MM.1S (cell line): ENCODE data around the gene CYTH1.

Source experiments
- EZH2phosphoT487 ChIP-seq: fragments of 300-600 bp; sonication (generic); IDR thresholded peaks from 2 replicates; pipeline ENCODE4 v1.6.1; 2018; ENCODE audit warnings: antibody characterized with exemption, low read length
- TF ChIP-seq, protein P1 (sequence below): fragments of 300-600 bp; sonication (generic); IDR thresholded peaks from 2 replicates; pipeline ENCODE4 v1.5.1; 2016; ENCODE audit warnings: antibody characterized with exemption, low read length, mixed read lengths

DNA sequence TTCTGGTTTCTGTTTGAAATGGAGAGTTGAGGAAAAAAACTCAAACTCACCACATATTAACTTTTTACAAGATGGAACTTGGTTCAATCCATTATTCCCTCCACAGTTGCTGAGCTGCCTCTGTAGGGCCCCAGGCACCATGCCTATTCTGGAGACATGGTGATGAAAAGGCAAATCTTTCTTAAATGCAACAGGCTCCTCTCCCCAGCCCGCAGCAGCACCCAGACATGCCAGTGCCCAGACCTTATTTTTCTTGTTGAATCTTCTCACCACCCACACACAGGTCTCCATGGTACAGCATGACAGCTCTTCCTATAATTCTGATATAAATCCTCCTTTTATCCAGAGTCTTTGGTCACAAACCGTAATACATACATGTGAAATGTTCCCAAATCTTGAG is 7.6 kb downstream of the CYTH1 start:
- TF ChIP-seq, protein P1, sequence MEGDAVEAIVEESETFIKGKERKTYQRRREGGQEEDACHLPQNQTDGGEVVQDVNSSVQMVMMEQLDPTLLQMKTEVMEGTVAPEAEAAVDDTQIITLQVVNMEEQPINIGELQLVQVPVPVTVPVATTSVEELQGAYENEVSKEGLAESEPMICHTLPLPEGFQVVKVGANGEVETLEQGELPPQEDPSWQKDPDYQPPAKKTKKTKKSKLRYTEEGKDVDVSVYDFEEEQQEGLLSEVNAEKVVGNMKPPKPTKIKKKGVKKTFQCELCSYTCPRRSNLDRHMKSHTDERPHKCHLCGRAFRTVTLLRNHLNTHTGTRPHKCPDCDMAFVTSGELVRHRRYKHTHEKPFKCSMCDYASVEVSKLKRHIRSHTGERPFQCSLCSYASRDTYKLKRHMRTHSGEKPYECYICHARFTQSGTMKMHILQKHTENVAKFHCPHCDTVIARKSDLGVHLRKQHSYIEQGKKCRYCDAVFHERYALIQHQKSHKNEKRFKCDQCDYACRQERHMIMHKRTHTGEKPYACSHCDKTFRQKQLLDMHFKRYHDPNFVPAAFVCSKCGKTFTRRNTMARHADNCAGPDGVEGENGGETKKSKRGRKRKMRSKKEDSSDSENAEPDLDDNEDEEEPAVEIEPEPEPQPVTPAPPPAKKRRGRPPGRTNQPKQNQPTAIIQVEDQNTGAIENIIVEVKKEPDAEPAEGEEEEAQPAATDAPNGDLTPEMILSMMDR, result no peak
- no peak for TF ChIP-seq EZH2phosphoT487
